H9 (cell line): ENCODE results near the gene FRY. TPM values are rescaled to one million over a fixed set of nuclear protein-coding genes. Genes with fewer than 3 reads are reported as not detected.

Experiments
- DNase-seq: peaks from one replicate; pipeline ENCODE4 v3.0.0-alpha.2; 2017
- H2AFZ ChIP-seq: one replicate; pipeline ENCODE4 v1.6.1; 2013; ENCODE audit warnings: mild to moderate bottlenecking, low read length, control low read depth, moderate library complexity
- H2AK5ac ChIP-seq: 2 replicates; pipeline ENCODE4 v1.6.1; 2013; ENCODE audit warnings: low read length, control low read depth, mixed read lengths; ENCODE audit not compliant: insufficient read length
- H2BK120ac ChIP-seq: one replicate; pipeline ENCODE4 v1.6.1; 2013; ENCODE audit warnings: low read depth, mild to moderate bottlenecking, low read length, control low read depth, inconsistent platforms; ENCODE audit not compliant: poor library complexity, severe bottlenecking
- H2BK12ac ChIP-seq: 2 replicates; pipeline ENCODE4 v1.6.1; 2013; ENCODE audit warnings: low read length, control low read depth, mixed read lengths, low read depth; ENCODE audit not compliant: insufficient read length
- H2BK15ac ChIP-seq: 2 replicates; pipeline ENCODE4 v1.6.1; 2013; ENCODE audit warnings: low read depth, low read length, control low read depth
- H2BK20ac ChIP-seq: one replicate; pipeline ENCODE4 v1.6.1; 2013; ENCODE audit warnings: low read depth, mild to moderate bottlenecking, low read length, control low read depth, inconsistent platforms; ENCODE audit not compliant: poor library complexity, severe bottlenecking
- H2BK5ac ChIP-seq: 2 replicates; pipeline ENCODE4 v1.6.1; 2013; ENCODE audit warnings: low read length, control low read depth, mixed read lengths; ENCODE audit not compliant: insufficient read length
- H3K14ac ChIP-seq: 2 replicates; pipeline ENCODE4 v1.6.1; 2013; ENCODE audit warnings: low read length, control low read depth; ENCODE audit not compliant: insufficient read depth
- H3K18ac ChIP-seq: 2 replicates; pipeline ENCODE4 v1.6.1; 2013; ENCODE audit warnings: low read depth, mild to moderate bottlenecking, mixed read lengths, low read length, control low read depth; ENCODE audit not compliant: insufficient read length
- H3K23ac ChIP-seq: 2 replicates; pipeline ENCODE4 v1.6.1; 2013; ENCODE audit warnings: low read length, control low read depth, mixed read lengths, low read depth; ENCODE audit not compliant: insufficient read length
- H3K23me2 ChIP-seq: 2 replicates; pipeline ENCODE4 v1.6.1; 2013; ENCODE audit warnings: low read depth, mild to moderate bottlenecking, mixed read lengths, low read length, control low read depth; ENCODE audit not compliant: insufficient read length, poor library complexity, severe bottlenecking
- H3K27ac ChIP-seq: 2 replicates; pipeline ENCODE4 v1.5.1; 2013; ENCODE audit warnings: low read length, control low read depth, mixed read lengths, low read depth; ENCODE audit not compliant: insufficient read length
- H3K27me3 ChIP-seq: 2 replicates; pipeline ENCODE4 v1.6.1; 2013; ENCODE audit warnings: low read length, control low read depth, inconsistent platforms; ENCODE audit not compliant: insufficient read depth
- H3K4ac ChIP-seq: 2 replicates; pipeline ENCODE4 v1.6.1; 2013; ENCODE audit warnings: low read depth, mild to moderate bottlenecking, control low read depth, inconsistent platforms, low read length, moderate library complexity
- H3K4me1 ChIP-seq: 2 replicates; pipeline ENCODE4 v1.6.1; 2013; ENCODE audit warnings: low read length, control low read depth, inconsistent platforms; ENCODE audit not compliant: insufficient read depth
- H3K4me2 ChIP-seq: 2 replicates; pipeline ENCODE4 v1.6.1; 2013; ENCODE audit warnings: low read length, control low read depth, mixed read lengths; ENCODE audit not compliant: insufficient read length, insufficient read depth
- H3K56ac ChIP-seq: 2 replicates; pipeline ENCODE4 v1.6.1; 2013; ENCODE audit warnings: low read depth, mild to moderate bottlenecking, mixed read lengths, low read length, control low read depth; ENCODE audit not compliant: insufficient read length
- H3K79me1 ChIP-seq: 2 replicates; pipeline ENCODE4 v1.6.1; 2013; ENCODE audit warnings: low read depth, mild to moderate bottlenecking, moderate library complexity, low read length, control low read depth, inconsistent platforms; ENCODE audit not compliant: insufficient read depth, poor library complexity, severe bottlenecking
- H3K79me2 ChIP-seq: 2 replicates; pipeline ENCODE4 v1.6.1; 2013; ENCODE audit warnings: low read length, control low read depth, inconsistent platforms; ENCODE audit not compliant: insufficient read depth
- H3K9ac ChIP-seq: 2 replicates; pipeline ENCODE4 v1.6.1; 2013; ENCODE audit warnings: low read length, control low read depth, mixed read lengths; ENCODE audit not compliant: insufficient read length; ENCODE audit errors: extremely low read depth
- H3K9me3 ChIP-seq: one replicate; pipeline ENCODE4 v1.6.1; 2013; ENCODE audit warnings: low read depth, low read length, inconsistent platforms; ENCODE audit not compliant: control insufficient read depth
- H3T11ph ChIP-seq: one replicate; pipeline ENCODE4 v1.6.1; 2013; ENCODE audit warnings: mild to moderate bottlenecking, low read length, control low read depth, inconsistent platforms
- H4K20me1 ChIP-seq: one replicate; pipeline ENCODE4 v1.6.1; 2013; ENCODE audit not compliant: control insufficient read depth, insufficient read length, insufficient read depth
- H4K5ac ChIP-seq: 2 replicates; pipeline ENCODE4 v1.6.1; 2013; ENCODE audit warnings: low read depth, mild to moderate bottlenecking, mixed read lengths, low read length, control low read depth; ENCODE audit not compliant: insufficient read length
- H4K8ac ChIP-seq: replicated peaks from 2 replicates; pipeline ENCODE4 v1.6.1; 2013; ENCODE audit warnings: low read length, control low read depth, mixed read lengths, low read depth; ENCODE audit not compliant: insufficient read length
- H4K91ac ChIP-seq: 2 replicates; pipeline ENCODE4 v1.6.1; 2013; ENCODE audit warnings: low read depth, mild to moderate bottlenecking, moderate library complexity, mixed read lengths, low read length, control low read depth; ENCODE audit not compliant: insufficient read length
- H3K27ac Mint-ChIP-seq, 3 experiments: 2 replicates in 2 of 3; 3 replicates in 1 of 3; pipeline ENCODE4 v1.8.0; 2020 to 2021; ENCODE audit warnings: mixed read lengths in 3 of 3, mild to moderate bottlenecking in 1 of 3, moderate library complexity in 1 of 3
- H3K27me3 Mint-ChIP-seq: 2 replicates; pipeline ENCODE4 v1.8.0; 2021; ENCODE audit warnings: low read depth, mild to moderate bottlenecking, moderate library complexity, mixed read lengths
- H3K36me3 Mint-ChIP-seq, 3 experiments: 2 replicates in 2 of 3; 3 replicates in 1 of 3; pipeline ENCODE4 v1.8.0; 2020 to 2021; ENCODE audit warnings: low read depth in 3 of 3, mixed read lengths in 3 of 3; ENCODE audit not compliant: insufficient read depth in 1 of 3
- H3K4me1 Mint-ChIP-seq, 2 experiments: 2 replicates each; pipeline ENCODE4 v1.8.0; 2020; ENCODE audit warnings: mixed read lengths in 2 of 2
- H3K4me3 Mint-ChIP-seq, 2 experiments: 2 replicates in 1 of 2; 3 replicates in 1 of 2; pipeline ENCODE4 v1.8.0; 2020 to 2021; ENCODE audit warnings: mild to moderate bottlenecking in 2 of 2, mixed read lengths in 2 of 2, moderate library complexity in 1 of 2
- H3K9me3 Mint-ChIP-seq, 2 experiments: 2 replicates in 1 of 2; 3 replicates in 1 of 2; pipeline ENCODE4 v1.8.0; 2020; ENCODE audit warnings: mild to moderate bottlenecking in 2 of 2, mixed read lengths in 2 of 2, moderate library complexity in 1 of 2
- CTCF ChIP-seq: fragments of 200-600 bp; sonication (generic); conservative IDR thresholded peaks from 3 replicates; pipeline ENCODE4 v1.8.0; 2021; ENCODE audit warnings: antibody characterized with exemption, mild to moderate bottlenecking
- WGBS: extraction: QIAGEN DNeasy Blood & Tissue Kit; methylation state at CpG from one replicate; pipeline ENCODE4 v1.1.7; 2013; ENCODE audit warnings: missing lambda C conversion rate, low lambda C conversion rate, mixed read lengths; ENCODE audit not compliant: insufficient read length; ENCODE audit errors: extremely low coverage; 5-methylcytosine and 5-hydroxymethylcytosine counted together
- total RNA-seq: library from RNA; stranded (reverse); gene quantifications from 2 replicates; pipeline ENCODE4 v1.2.1, GENCODE V29; 2021

Gene FRY
- total RNA-seq, 1 experiment from 2014 or later, result 5.2 TPM

GRCh38 chr13:32262619-32263018 is 231.0 kb downstream of the FRY start:
- no peak overlapping the region for H3K9ac ChIP-seq
- H3K4ac ChIP-seq, result no peak overlapping the region
- no peak overlapping the region for H2AFZ ChIP-seq
- Mint-ChIP-seq H3K9me3 (no peaks in the 10 kb centered on the region), H3K27me3 (no peaks in the 10 kb centered on the region), H3K36me3 (no peaks in the 10 kb centered on the region), H3K4me1 (no peaks in the 10 kb centered on the region; a peak in 1 of 4 replicates), H3K27ac (no peak overlapping the region), H3K4me3 (no peak overlapping the region)
- no peaks in the 10 kb centered on the region for H3K23me2 ChIP-seq
- no peaks in the 10 kb centered on the region for H3K9me3 ChIP-seq
- no peak overlapping the region for H3K4me2 ChIP-seq
- H3K27me3 ChIP-seq, result no peaks in the 10 kb centered on the region
- no peak overlapping the region for H2BK15ac ChIP-seq
- H3K27ac ChIP-seq, result no peak overlapping the region
- no peak for TF ChIP-seq CTCF
- no peak for DNase-seq
- H4K91ac ChIP-seq, result no peak overlapping the region
- WGBS, result no CpG with 5 or more reads among the region's 1 CpG
- H2BK120ac ChIP-seq, result no peak overlapping the region
- no peak overlapping the region for H3K18ac ChIP-seq
- H2BK5ac ChIP-seq, result no peak overlapping the region
- no peaks in the 10 kb centered on the region for H4K20me1 ChIP-seq
- H3K23ac ChIP-seq, result no peak overlapping the region
- H3K56ac ChIP-seq, result no peak overlapping the region
- H3K79me1 ChIP-seq, result no peaks in the 10 kb centered on the region
- no peaks in the 10 kb centered on the region for H3K4me1 ChIP-seq
- no peak overlapping the region for H4K8ac ChIP-seq
- H4K5ac ChIP-seq, result no peak overlapping the region
- H3T11ph ChIP-seq, result no peak overlapping the region
- no peak overlapping the region for H2AK5ac ChIP-seq
- no peak overlapping the region for H2BK20ac ChIP-seq
- no peaks in the 10 kb centered on the region for H3K79me2 ChIP-seq
- no peak overlapping the region for H3K14ac ChIP-seq
- no peak overlapping the region for H2BK12ac ChIP-seq
